ENCODE data around the gene ERCC6. TPM values are rescaled to one million over a fixed set of nuclear protein-coding genes. Genes with fewer than 3 reads are reported as not detected.

Gene ERCC6
- polyA plus RNA-seq, 1 of the 3 experiments (the other 2 are of a cell fraction), result 4.5 TPM

- CTCF ChIA-PET, result interaction anchor here (2.5 to 15.9 kb wide), 3 partner anchors 11 to 851 kb away, joined by 12 to 425 read pairs (median 114); no protein-coding TSS in a partner anchor
- TF ChIP-seq TEAD4 (IDR thresholded peaks at IDR 0.05; ENCODE audit: borderline replicate concordance, insufficient read depth) (no peak), RXRA (IDR thresholded peaks at IDR 0.05; ENCODE audit: borderline replicate concordance, low read depth) (no peak), EZH2phosphoT487 (IDR thresholded peaks at IDR 0.05; ENCODE audit: borderline replicate concordance, low read depth) (no peak), FOSL2 (IDR thresholded peaks at IDR 0.05; ENCODE audit: borderline replicate concordance, low read depth) (no peak), NRF1 (IDR thresholded peaks at IDR 0.05; ENCODE audit: low read depth, low read length) (no peak)
- no peaks in the 10 kb centered on the region for H3K79me2 ChIP-seq (ENCODE audit: insufficient read depth)
Measured at GRCh38 chr10:49508249-49508648, 30.7 kb downstream of the ERCC6 start.

GRCh38 chr10:49505589-49505988, 33.3 kb downstream of the ERCC6 start:
- Histone ChIP-seq H3K9ac (no peak overlapping the region), H3K27me3 (ENCODE audit: insufficient read depth) (no peaks in the 10 kb centered on the region), H3K4me1 (ENCODE audit: control insufficient read depth in 1 of 2, insufficient read depth in 2 of 2, low read depth in 1 of 2, low read length in 1 of 2) (peaks cover 0 to 4% of the 10 kb centered on the region in 2 experiments; a peak in 2 of 4 replicates), H3K79me2 (ENCODE audit: insufficient read depth) (no peaks in the 10 kb centered on the region), H3K36me3 (replicated peaks in 1 of 2; ENCODE audit: control insufficient read depth in 1 of 2, insufficient read depth in 2 of 2, low read length in 1 of 2) (peaks cover 16 to 19% of the 10 kb centered on the region in 2 experiments), H3K27ac (ENCODE audit: low read depth in 2 of 2, low read length in 1 of 2) (peak overlapping the region in 1 of 2 experiments; percentile 43; a peak in 1 of 4 replicates), H3F3A (replicated peaks; ENCODE audit: insufficient read depth) (no peaks in the 10 kb centered on the region), H3K9me3 (no peaks in the 10 kb centered on the region), H3K4me2 (no peak overlapping the region), H4K20me1 (ENCODE audit: insufficient read depth) (no peaks in the 10 kb centered on the region), H3K9me2 (no peaks in the 10 kb centered on the region), H3K4me3 (ENCODE audit: low read depth in 2 of 2, low read length in 1 of 2) (no peak overlapping the region), H2AFZ (ENCODE audit: low read depth) (no peak overlapping the region)
- ChIA-PET POLR2A (interaction anchor here (1.1 kb wide), 1 partner anchor 98 kb away, joined by 3 read pairs; no protein-coding TSS in a partner anchor), CTCF (interaction anchor here (0.7 to 3.1 kb wide), 6 partner anchors 10 to 849 kb away, joined by 3 to 16 read pairs (median 9); no protein-coding TSS in a partner anchor)
- TF ChIP-seq CHD2 (IDR thresholded peaks at IDR 0.05; ENCODE audit: low read length, partially characterized antibody), result peak; percentile 39
- peak; percentile 60 for TF ChIP-seq GATA2 (CRISPR knock-in tag; IDR thresholded peaks at IDR 0.05)
- no peak for TF ChIP-seq JUND (IDR thresholded peaks at IDR 0.05)
- no peak for TF ChIP-seq FOXM1 (IDR thresholded peaks at IDR 0.05; ENCODE audit: low read depth)
- TF ChIP-seq TAF1 (IDR thresholded peaks at IDR 0.05; ENCODE audit: borderline replicate concordance, low read depth, low read length), result no peak
- TF ChIP-seq, protein P1, sequence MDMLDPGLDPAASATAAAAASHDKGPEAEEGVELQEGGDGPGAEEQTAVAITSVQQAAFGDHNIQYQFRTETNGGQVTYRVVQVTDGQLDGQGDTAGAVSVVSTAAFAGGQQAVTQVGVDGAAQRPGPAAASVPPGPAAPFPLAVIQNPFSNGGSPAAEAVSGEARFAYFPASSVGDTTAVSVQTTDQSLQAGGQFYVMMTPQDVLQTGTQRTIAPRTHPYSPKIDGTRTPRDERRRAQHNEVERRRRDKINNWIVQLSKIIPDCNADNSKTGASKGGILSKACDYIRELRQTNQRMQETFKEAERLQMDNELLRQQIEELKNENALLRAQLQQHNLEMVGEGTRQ (IDR thresholded peaks at IDR 0.05; ENCODE audit: borderline replicate concordance, low read depth, low read length), result no peak
- no peak for TF ChIP-seq FOXJ3 (CRISPR knock-in tag; IDR thresholded peaks at IDR 0.05)
- no peak for TF ChIP-seq SMC3 (IDR thresholded peaks at IDR 0.05; ENCODE audit: low read depth, low read length)
- TF ChIP-seq RCOR1 (IDR thresholded peaks at IDR 0.05; ENCODE audit: low read length), result peak; percentile 71; the same call in 1 of the 2 replicates
- no peak for TF ChIP-seq GABPA (IDR thresholded peaks at IDR 0.05; ENCODE audit: low read depth)
- no peak for TF ChIP-seq REST (IDR thresholded peaks at IDR 0.05; ENCODE audit: low read depth, low read length)
- no peak for TF ChIP-seq FOSL2 (IDR thresholded peaks at IDR 0.05; ENCODE audit: borderline replicate concordance, low read depth)
- TF ChIP-seq SIN3A (IDR thresholded peaks at IDR 0.05; ENCODE audit: borderline replicate concordance, low read depth, low read length), result no peak
- TF ChIP-seq PBX3 (IDR thresholded peaks at IDR 0.05), result no peak
- peak; percentile 59; the same call in 1 of the 2 replicates for TF ChIP-seq MXI1 (IDR thresholded peaks at IDR 0.05; ENCODE audit: low read depth, low read length)
- TF ChIP-seq RFX5 (IDR thresholded peaks at IDR 0.05; ENCODE audit: low read length), result no peak
- peak in 1 of 2 experiments; percentile 80; a peak in 1 of 4 replicates for TF ChIP-seq EP300 (IDR thresholded peaks at IDR 0.05; ENCODE audit: borderline replicate concordance in 1 of 2, low read depth in 1 of 2, low read length in 1 of 2)
- no peak for TF ChIP-seq ELF1 (IDR thresholded peaks at IDR 0.05)
- TF ChIP-seq TCF12 (IDR thresholded peaks at IDR 0.05), result no peak
- WGBS (ENCODE audit: low lambda C conversion rate), result 63% methylated on average over 4 of the region's 4 CpGs
- DNase-seq, result no peak

More at GRCh38 chr10:49508249-49508648, 30.7 kb downstream of the ERCC6 start:
- Histone ChIP-seq H3K4me3 (ENCODE audit: low read depth in 2 of 2, low read length in 1 of 2) (no peak overlapping the region), H2AFZ (ENCODE audit: low read depth) (no peak overlapping the region), H4K20me1 (ENCODE audit: insufficient read depth) (no peaks in the 10 kb centered on the region), H3K9me3 (no peaks in the 10 kb centered on the region), H3K9ac (no peak overlapping the region), H3K27me3 (ENCODE audit: insufficient read depth) (no peaks in the 10 kb centered on the region), H3K4me2 (no peak overlapping the region), H3K4me1 (ENCODE audit: control insufficient read depth in 1 of 2, insufficient read depth in 2 of 2, low read depth in 1 of 2, low read length in 1 of 2) (peaks cover 0 to 4% of the 10 kb centered on the region in 2 experiments; a peak in 2 of 4 replicates), H3F3A (replicated peaks; ENCODE audit: insufficient read depth) (no peaks in the 10 kb centered on the region), H3K36me3 (replicated peaks in 1 of 2; ENCODE audit: control insufficient read depth in 1 of 2, insufficient read depth in 2 of 2, low read length in 1 of 2) (peaks cover 13 to 14% of the 10 kb centered on the region in 2 experiments), H3K27ac (ENCODE audit: low read depth in 2 of 2, low read length in 1 of 2) (no peak overlapping the region), H3K9me2 (no peaks in the 10 kb centered on the region)
- DNase-seq, result no peak
- 85% methylated on average over 4 of the region's 4 CpGs for WGBS (ENCODE audit: low lambda C conversion rate)
- POLR2A ChIA-PET, result no interaction called here

Measured in SK-N-SH (cell line).